ENCODE measurements around the gene COMMD4.
"Not testable (repeated sequence)": the region's sequence is repeated elsewhere in the genome, so short reads cannot be mapped to it uniquely, and the experiment has no call there.

Gene COMMD4

DNA sequence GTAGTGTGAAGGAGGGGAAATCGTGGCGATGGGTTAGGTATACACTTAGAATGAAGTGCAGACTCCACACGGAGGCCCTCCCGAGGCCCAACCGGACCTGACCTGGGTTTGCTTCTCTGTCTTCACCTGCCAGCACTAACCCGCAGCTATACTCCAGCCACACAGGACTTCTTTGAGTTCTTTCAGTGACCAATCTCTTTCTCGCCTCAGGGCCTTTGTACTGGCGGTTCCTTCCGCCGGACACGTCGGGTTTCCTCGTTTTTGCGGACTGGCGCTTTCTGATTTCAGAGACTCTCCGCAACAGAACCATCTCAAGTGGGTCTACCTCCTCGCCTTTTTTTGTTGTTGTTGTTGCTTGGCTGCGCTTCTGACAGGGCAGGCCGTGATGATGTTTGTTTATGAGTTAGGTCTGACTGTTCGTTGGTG is 10.9 kb downstream of the COMMD4 start, which contains the start of gene NEIL1:
Gene NEIL1, plus strand, starts transcription at position 244 of the 426 bp plus-strand sequence. CDS start 1,867 bp downstream, outside the sequence.
- H3K36me3 Mint-ChIP-seq (ENCODE audit: low read depth), result peaks cover 11% of the 10 kb centered on the region
- DNase-seq, result no peak
- peak within 1 kb of the TSS; percentile 73 for H3K4me3 Mint-ChIP-seq
- peaks cover 6% of the 10 kb centered on the region for H3K27me3 Mint-ChIP-seq
- H3K4me1 Mint-ChIP-seq, result peaks cover 39% of the 10 kb centered on the region
- no peak for ATAC-seq
- peak within 1 kb of the TSS; percentile 29 for H3K27ac Mint-ChIP-seq
- peaks cover 5% of the 10 kb centered on the region for H3K9me3 Mint-ChIP-seq

DNA sequence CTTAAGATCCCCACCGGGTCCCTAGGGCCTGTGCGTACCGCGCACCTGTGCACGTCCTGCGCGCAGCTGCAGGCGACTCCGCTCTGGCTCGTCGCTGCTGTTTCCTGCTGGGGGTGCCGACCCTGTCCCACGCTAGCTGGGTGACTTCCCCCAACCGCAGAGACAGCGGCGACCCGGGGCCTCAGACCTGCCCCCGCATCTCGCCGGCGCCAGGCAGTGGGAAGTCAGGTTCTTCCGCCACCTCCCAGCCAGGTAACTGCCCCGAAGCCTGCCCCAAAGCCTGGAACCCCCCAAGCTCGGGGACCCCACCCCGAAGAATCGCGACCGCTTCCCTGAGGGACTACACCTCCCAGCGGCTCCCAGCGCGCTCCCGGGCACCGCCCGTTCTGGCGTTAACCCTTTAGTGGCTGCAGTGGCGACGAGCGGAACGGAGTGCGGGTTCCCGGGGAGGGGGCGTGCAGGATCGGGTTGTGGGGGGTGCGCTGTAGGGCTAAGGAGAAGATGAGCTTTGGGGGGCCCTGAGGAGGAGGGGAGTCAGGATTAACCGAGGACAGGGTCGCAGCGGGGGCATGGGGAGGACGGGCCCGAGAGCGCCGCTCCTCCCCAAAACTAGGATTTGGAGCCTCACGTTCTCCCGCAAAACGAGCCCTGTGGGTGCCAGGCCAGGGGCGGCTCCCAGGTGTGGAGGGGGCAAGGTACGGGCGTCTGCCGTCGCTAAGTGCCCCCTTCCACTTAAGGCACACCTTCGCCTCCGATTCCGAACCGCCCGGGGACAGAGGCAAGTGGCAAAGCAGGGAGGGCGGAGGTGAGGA is 11.6 kb downstream of the COMMD4 start:
- peaks cover 39% of the 10 kb centered on the region for H3K4me1 Mint-ChIP-seq
- DNase-seq, result peak; percentile 56
- peaks cover 11% of the 10 kb centered on the region for H3K36me3 Mint-ChIP-seq (ENCODE audit: low read depth)
- H3K27ac Mint-ChIP-seq, result peak overlapping the region; percentile 29
- H3K4me3 Mint-ChIP-seq, result peak overlapping the region; percentile 73
- H3K27me3 Mint-ChIP-seq, result peaks cover 6% of the 10 kb centered on the region
- ATAC-seq, result peak; percentile 42
- H3K9me3 Mint-ChIP-seq, result peaks cover 5% of the 10 kb centered on the region

DNA sequence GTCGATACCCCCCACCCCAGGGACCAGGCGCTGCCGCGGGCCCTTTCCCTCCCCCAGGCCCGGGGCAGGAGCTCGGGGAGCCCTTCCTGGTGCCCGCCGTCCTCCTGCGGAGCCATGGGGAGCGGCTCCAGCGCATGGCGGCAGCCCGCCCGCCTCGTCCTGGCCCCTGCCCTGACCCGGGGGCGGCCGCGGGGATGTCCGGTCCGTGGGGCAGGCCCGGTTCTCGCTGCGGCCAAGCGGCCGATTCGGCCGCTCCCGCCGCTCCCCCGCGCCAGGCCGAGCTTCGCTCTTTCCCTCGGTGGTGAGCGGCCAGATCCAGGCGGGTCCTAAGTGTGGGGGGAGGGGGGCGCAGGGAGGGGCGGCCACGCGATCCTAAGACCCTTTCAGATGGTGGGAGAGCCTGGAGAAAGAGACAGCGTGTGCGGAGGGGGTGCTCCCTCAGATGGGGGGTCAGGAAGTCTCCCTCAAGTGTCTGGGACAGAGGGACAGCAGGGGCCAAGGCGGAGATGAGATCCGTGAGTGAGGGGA is 12.2 kb downstream of the COMMD4 start:
- no peak overlapping the region for H3K27ac Mint-ChIP-seq
- H3K4me3 Mint-ChIP-seq, result peak overlapping the region; percentile 45
- H3K27me3 Mint-ChIP-seq, result peaks cover 6% of the 10 kb centered on the region
- DNase-seq, result no peak
- H3K36me3 Mint-ChIP-seq (ENCODE audit: low read depth), result peaks cover 11% of the 10 kb centered on the region
- H3K9me3 Mint-ChIP-seq, result peaks cover 5% of the 10 kb centered on the region
- H3K4me1 Mint-ChIP-seq, result peaks cover 39% of the 10 kb centered on the region
- ATAC-seq, result no peak

DNA sequence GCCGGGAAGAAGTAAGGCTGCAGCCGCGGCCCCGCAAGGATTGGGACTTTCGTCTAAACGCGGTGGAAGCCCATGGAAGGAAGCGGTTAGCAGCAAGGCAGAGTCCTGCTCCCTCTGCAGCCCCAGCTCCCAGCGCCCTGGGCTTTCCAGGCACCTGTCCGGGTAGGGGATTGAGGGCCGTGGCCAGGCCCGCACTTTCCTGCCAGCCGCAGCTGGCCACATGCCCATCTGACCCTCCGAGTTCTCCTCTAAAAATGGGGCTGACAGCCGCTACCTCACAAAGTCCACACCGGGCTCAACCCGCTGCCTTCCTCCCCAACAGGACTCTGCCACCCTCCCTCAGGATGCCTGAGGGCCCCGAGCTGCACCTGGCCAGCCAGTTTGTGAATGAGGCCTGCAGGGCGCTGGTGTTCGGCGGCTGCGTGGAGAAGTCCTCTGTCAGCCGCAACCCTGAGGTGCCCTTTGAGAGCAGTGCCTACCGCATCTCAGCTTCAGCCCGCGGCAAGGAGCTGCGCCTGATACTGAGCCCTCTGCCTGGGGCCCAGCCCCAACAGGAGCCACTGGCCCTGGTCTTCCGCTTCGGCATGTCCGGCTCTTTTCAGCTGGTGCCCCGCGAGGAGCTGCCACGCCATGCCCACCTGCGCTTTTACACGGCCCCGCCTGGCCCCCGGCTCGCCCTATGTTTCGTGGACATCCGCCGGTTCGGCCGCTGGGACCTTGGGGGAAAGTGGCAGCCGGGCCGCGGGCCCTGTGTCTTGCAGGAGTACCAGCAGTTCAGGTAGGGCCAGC is 12.9 kb downstream of the COMMD4 start:
- ATAC-seq (no peak), DNase-seq (no peak)
- Mint-ChIP-seq H3K9me3 (peaks cover 5% of the 10 kb centered on the region), H3K4me1 (peaks cover 39% of the 10 kb centered on the region), H3K36me3 (ENCODE audit: low read depth) (peaks cover 11% of the 10 kb centered on the region), H3K4me3 (peak overlapping the region; percentile 45), H3K27ac (no peak overlapping the region), H3K27me3 (peaks cover 6% of the 10 kb centered on the region)

DNA sequence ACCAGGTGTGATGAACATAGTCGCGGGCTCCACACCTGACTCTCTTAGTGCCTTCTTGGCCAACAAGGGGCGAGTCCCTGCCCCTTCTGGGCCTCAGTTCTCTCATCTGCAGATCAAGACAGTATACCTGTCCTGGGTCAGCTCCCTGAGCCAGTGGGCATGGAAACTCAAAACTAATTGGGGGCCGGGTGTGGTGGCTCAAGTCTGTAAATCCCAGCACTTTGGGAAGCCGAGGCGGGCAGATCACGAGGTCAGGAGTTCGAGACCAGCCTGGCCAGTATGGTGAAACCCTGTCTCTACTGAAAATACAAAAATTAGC is 13.4 kb downstream of the COMMD4 start:
- not testable (repeated sequence) for H3K27me3 Mint-ChIP-seq, H3K4me3 Mint-ChIP-seq, ATAC-seq, DNase-seq, H3K9me3 Mint-ChIP-seq
- peak overlapping the region; percentile 81 for H3K27ac Mint-ChIP-seq
- peaks cover 11% of the 10 kb centered on the region for H3K36me3 Mint-ChIP-seq (ENCODE audit: low read depth)
- H3K4me1 Mint-ChIP-seq, result peaks cover 39% of the 10 kb centered on the region

DNA sequence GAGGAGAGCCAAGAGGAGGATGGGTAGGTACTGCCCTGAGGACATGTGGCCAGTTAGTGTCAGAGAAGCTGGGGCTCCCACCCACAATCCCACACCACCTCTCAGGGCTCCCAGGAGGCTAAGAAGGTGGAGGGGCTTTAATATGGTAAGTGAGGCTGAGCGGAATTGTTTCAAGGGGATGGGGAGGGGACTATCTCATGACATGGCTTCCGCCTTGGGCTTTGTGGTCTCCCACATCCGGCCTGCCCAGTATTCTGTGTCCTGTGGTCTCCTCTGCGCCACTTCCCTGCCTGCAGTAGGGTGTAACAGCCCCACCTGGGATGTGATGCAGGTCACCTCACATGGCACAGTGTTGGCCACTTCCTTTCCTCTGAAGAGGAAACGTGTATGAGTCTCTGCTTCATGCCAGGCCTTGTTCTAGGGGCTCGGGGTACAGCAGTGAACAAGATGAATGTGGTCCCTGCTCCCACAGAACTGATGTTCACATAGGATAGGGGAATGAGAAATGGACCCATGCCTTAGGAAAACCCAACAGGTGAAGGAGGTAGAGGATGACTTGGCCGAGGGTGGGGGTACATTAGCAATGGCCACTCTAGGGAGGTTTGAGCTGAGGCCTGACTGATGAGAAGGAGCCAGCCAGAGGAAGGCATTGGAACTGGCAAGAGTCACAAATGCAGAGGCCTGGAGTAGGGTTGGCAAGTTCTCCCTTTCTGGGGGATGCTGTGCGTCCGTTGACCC is 14.2 kb downstream of the COMMD4 start:
- H3K36me3 Mint-ChIP-seq (ENCODE audit: low read depth), result peaks cover 11% of the 10 kb centered on the region
- peak overlapping the region; percentile 41 for H3K4me3 Mint-ChIP-seq
- peaks cover 6% of the 10 kb centered on the region for H3K27me3 Mint-ChIP-seq
- peaks cover 5% of the 10 kb centered on the region for H3K9me3 Mint-ChIP-seq
- DNase-seq, result peak; percentile 83
- peak; percentile 79 for ATAC-seq
- H3K4me1 Mint-ChIP-seq, result peaks cover 39% of the 10 kb centered on the region
- H3K27ac Mint-ChIP-seq, result peak overlapping the region; percentile 81

DNA sequence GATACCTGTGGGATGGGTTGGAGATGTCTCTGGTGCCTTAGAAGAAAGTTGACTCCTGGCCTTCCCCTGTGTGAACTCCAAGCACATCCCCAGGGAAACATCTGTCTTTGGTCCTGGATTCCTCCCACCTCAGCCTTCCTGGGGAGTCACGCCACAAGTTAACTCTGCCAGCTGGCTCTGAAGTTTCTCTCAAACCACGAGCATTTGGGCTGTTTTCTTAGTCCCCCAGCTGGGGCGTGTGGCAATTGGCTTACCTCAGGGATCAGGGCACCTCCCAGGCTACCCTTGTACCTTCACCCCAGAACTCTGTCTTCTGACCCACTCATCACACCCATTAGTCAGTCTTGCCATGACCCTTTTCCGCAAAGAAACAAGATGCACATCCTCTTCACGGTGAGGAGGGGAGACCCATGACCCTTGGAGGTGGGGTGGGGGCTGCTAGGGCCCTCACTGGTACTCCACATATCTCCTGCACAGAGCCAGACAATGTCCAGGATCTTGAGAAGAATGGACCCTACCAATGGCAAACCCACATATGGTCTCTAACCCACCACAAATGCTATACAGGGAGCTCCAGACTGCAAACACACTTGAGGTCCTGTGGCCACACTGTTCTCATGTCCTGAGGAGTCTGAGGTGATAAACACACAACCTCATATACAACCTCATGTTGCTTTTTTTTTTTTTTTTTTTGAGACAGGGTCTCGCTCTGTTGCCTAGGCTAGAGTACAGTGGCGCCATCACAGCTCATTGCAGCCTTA is 14.9 kb downstream of the COMMD4 start:
- peaks cover 11% of the 10 kb centered on the region for H3K36me3 Mint-ChIP-seq (ENCODE audit: low read depth)

DNA sequence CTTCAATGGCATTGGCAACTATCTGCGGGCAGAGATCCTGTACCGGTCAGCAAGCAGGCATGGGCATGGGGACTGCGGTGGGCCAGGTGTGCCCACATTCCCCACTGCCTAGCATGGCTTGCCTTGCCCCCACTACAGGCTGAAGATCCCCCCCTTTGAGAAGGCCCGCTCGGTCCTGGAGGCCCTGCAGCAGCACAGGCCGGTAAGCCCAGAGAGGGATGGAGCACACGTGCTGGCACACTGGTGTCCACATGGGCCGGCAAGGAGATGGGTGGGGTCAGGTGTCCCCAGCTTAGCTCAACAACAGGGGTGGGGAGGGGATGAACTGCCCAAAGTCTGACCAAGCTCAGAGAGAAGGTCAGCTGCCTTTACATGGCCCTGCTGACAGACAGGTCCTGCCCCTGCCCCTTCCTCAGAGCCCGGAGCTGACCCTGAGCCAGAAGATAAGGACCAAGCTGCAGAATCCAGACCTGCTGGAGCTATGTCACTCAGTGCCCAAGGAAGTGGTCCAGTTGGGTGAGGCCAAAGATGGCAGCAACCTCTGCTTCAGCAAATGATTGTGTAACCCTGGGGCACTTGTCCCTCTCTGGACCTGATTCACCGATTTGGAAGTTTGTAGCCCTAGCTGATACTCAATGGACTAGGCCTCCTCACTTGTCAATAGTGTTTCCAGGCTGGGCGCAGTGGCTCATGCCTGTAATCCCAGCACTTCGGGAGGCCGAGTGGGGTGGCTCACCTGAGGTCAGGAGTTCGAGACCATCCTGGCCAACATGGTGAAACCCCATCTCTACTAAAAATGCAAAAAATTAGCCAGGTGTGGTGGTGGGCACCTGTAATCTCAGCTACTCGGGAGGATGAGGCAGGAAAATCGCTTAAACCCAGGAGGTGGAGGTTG is 16.6 kb downstream of the COMMD4 start:
- DNase-seq, result no peak
- H3K36me3 Mint-ChIP-seq (ENCODE audit: low read depth), result peaks cover 11% of the 10 kb centered on the region
- ATAC-seq, result no peak
- peaks cover 29% of the 10 kb centered on the region for H3K4me1 Mint-ChIP-seq
- no peak overlapping the region for H3K4me3 Mint-ChIP-seq
- H3K27ac Mint-ChIP-seq, result no peak overlapping the region
- peaks cover 2% of the 10 kb centered on the region for H3K27me3 Mint-ChIP-seq
- peaks cover 5% of the 10 kb centered on the region for H3K9me3 Mint-ChIP-seq

More for the DNA sequence above, 14.9 kb downstream of the COMMD4 start:
- no peak overlapping the region for H3K4me3 Mint-ChIP-seq
- H3K27ac Mint-ChIP-seq, result peak overlapping the region; percentile 81
- H3K4me1 Mint-ChIP-seq, result peaks cover 39% of the 10 kb centered on the region
- H3K9me3 Mint-ChIP-seq, result peaks cover 5% of the 10 kb centered on the region
- peak; percentile 13 for DNase-seq
- peak; percentile 14 for ATAC-seq
- peaks cover 2% of the 10 kb centered on the region for H3K27me3 Mint-ChIP-seq

DNA sequence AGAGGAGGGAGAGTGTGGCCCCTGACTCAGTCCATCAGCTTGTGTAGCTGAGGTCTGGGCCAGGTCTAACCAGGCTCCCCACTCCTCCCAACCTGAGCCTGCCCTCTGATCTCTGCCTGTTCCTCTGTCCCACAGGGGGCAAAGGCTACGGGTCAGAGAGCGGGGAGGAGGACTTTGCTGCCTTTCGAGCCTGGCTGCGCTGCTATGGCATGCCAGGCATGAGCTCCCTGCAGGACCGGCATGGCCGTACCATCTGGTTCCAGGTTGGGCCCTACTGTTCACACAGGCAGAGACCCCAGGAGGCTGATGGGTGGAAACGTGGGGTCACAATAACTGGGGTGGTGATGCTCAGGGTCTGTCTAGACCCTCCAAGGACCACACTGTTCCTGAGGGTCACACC is 17.7 kb downstream of the COMMD4 start:
- Mint-ChIP-seq H3K27ac (no peak overlapping the region), H3K4me1 (peaks cover 24% of the 10 kb centered on the region), H3K9me3 (peaks cover 5% of the 10 kb centered on the region), H3K36me3 (ENCODE audit: low read depth) (peaks cover 13% of the 10 kb centered on the region), H3K27me3 (peaks cover 2% of the 10 kb centered on the region), H3K4me3 (no peak overlapping the region)
- DNase-seq (no peak), ATAC-seq (no peak)

DNA sequence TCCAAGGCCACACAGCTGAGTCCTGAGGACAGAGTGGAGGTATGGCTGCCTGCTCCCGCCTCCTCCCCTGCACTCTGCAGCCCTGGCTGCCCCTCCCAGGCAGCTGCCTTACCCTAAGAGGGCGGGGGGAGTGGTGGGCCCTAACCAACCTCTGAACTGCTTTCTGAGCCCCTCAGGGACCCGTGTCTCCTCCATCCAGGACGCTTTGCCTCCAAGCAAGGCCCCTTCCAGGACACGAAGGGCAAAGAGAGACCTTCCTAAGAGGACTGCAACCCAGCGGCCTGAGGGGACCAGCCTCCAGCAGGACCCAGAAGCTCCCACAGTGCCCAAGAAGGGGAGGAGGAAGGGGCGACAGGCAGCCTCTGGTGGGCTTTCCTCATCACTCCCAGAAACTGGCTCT is 18.6 kb downstream of the COMMD4 start:
- ATAC-seq (no peak), DNase-seq (no peak)
- Mint-ChIP-seq H3K9me3 (peaks cover 5% of the 10 kb centered on the region), H3K4me3 (no peak overlapping the region), H3K27me3 (no peaks in the 10 kb centered on the region), H3K4me1 (peaks cover 18% of the 10 kb centered on the region), H3K27ac (no peak overlapping the region), H3K36me3 (ENCODE audit: low read depth) (peaks cover 13% of the 10 kb centered on the region)

DNA sequence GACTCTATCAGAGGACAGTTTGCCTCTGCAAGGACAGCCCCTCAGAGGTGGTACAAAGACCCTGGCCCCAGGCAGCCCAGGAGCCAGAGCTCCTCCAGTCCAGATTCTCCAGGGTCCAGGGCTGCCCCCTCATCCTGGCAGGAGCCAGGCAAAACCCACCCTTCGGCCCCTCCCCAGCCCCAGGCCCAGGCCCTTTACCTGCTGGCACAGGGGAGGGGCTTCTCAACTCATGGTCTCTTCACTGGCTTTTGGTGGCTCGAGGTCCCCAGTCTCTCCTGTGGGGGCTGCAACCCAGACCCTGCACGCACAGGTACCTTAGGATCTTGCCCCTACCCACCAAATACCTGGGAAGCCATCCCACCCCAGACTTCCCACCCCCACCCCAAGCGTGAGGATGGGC is 19.5 kb downstream of the COMMD4 start:
- ATAC-seq (no peak), DNase-seq (no peak)
- peaks cover 5% of the 10 kb centered on the region for H3K36me3 Mint-ChIP-seq (ENCODE audit: low read depth)
- peaks cover under 1% of the 10 kb centered on the region for H3K9me3 Mint-ChIP-seq
- H3K4me1 Mint-ChIP-seq, result peaks cover 9% of the 10 kb centered on the region
- no peak overlapping the region for H3K4me3 Mint-ChIP-seq
- no peaks in the 10 kb centered on the region for H3K27me3 Mint-ChIP-seq
- H3K27ac Mint-ChIP-seq, result no peak overlapping the region

DNA sequence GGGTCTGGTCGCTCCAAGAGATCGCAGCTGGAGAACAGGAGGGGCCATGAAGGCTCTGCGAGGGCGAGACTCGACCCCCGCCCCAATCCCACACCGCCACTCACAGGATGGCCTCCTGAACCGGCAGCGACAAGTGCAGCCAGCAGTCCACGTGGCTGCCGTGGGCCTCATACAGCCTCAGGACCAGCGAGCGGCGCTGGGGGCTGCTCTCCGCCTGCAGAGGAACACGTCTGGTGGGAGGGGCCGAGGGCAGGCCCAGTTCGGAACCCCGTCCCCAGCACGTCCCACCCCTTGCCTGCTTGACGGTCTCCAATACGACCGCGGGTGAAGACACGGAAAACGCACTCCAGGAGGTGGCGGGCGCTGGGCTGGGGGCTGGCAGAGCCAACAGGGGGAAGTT is 20.1 kb downstream of the COMMD4 start:
- DNase-seq (no peak), ATAC-seq (no peak)
- Mint-ChIP-seq H3K27me3 (no peaks in the 10 kb centered on the region), H3K4me3 (no peak overlapping the region), H3K9me3 (no peaks in the 10 kb centered on the region), H3K4me1 (peaks cover 2% of the 10 kb centered on the region), H3K27ac (no peak overlapping the region), H3K36me3 (ENCODE audit: low read depth) (peaks cover 7% of the 10 kb centered on the region)

DNA sequence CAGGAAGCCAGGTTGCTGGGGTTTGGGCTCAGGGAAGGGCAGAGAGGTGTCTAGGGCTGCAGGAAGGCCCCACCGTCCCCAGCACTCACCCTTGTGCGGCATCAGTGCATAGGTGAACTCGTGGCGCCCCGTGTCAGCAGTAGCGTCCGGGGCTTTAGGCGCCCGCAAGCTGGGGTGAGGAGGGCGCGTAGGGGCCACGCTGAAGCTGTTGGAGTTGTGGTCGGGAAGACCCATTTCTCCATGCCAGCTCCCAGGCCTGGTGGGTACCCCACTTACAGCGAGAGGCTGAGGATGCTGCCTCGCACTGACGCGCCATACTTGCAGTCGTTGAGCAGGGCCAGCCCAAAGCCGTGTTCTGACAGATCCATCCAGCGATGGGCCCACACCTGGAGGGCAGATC is 20.7 kb downstream of the COMMD4 start:
- H3K36me3 Mint-ChIP-seq (ENCODE audit: low read depth), result peaks cover 7% of the 10 kb centered on the region
- H3K27ac Mint-ChIP-seq, result no peak overlapping the region
- DNase-seq (no peak), ATAC-seq (no peak)
- H3K27me3 Mint-ChIP-seq, result no peaks in the 10 kb centered on the region
- no peaks in the 10 kb centered on the region for H3K9me3 Mint-ChIP-seq
- H3K4me3 Mint-ChIP-seq, result no peak overlapping the region
- H3K4me1 Mint-ChIP-seq, result no peaks in the 10 kb centered on the region
